CD8-positive, alpha-beta memory T cell (primary cell): Measurements from ENCODE around the gene AMN1. TPM values are rescaled to one million over a fixed set of nuclear protein-coding genes. Genes with fewer than 3 reads are reported as not detected.
"Not testable (repeated sequence)": the region's sequence is repeated elsewhere in the genome, so short reads cannot be mapped to it uniquely, and the experiment has no call there.

Source experiments
- CTCF ChIA-PET: fragments of 350-600 bp; sonication (Branson Sonifier 250); formaldehyde crosslinking; loops from one replicate; lab custom pipeline; 2021; ENCODE audit warnings: antibody characterized with exemption; lab: Charles Lee
- POLR2A ChIA-PET: fragments of 350-600 bp; sonication (Branson Sonifier 250); formaldehyde crosslinking; loops from one replicate; lab custom pipeline; 2021; ENCODE audit warnings: antibody characterized with exemption; lab: Charles Lee
- DNase-seq, 5 donors: peaks; one replicate each; pipeline versions ENCODE4 v3.0.0 to v3.0.0-alpha.2; 2020 to 2022; ENCODE audit warnings: mixed read lengths in 1 of 5
- H3K27ac ChIP-seq: one replicate; pipeline ENCODE4 v1.7.0; 2013; ENCODE audit warnings: low read depth, mild to moderate bottlenecking, low read length, moderate library complexity
- H3K27me3 ChIP-seq: 2 replicates; pipeline ENCODE4 v1.7.0; 2013; ENCODE audit warnings: low read length, mild to moderate bottlenecking; ENCODE audit not compliant: insufficient read depth, poor library complexity, severe bottlenecking
- H3K36me3 ChIP-seq: 2 replicates; pipeline ENCODE4 v1.7.0; 2013; ENCODE audit warnings: mild to moderate bottlenecking, low read length, moderate library complexity; ENCODE audit not compliant: insufficient read depth
- H3K4me1 ChIP-seq: 2 replicates; pipeline ENCODE4 v1.7.0; 2013; ENCODE audit warnings: mild to moderate bottlenecking, low read length, moderate library complexity; ENCODE audit not compliant: insufficient read depth
- H3K4me3 ChIP-seq: 2 replicates; pipeline ENCODE4 v1.7.0; 2013; ENCODE audit warnings: mild to moderate bottlenecking, low read length
- H3K9me3 ChIP-seq: 2 replicates; pipeline ENCODE4 v1.7.0; 2013; ENCODE audit warnings: mild to moderate bottlenecking, low read length
- H3K27ac Mint-ChIP-seq, 8 donors: one replicate each; pipeline ENCODE4 v1.8.0; 2020 to 2021; ENCODE audit warnings: mixed read lengths in 8 of 8, mild to moderate bottlenecking in 6 of 8, inconsistent platforms in 3 of 8, moderate library complexity in 3 of 8
- H3K27me3 Mint-ChIP-seq, 2 donors: one replicate each; pipeline ENCODE4 v1.8.0; 2020 to 2021; ENCODE audit warnings: mixed read lengths in 2 of 2, mild to moderate bottlenecking in 1 of 2, moderate library complexity in 1 of 2
- H3K36me3 Mint-ChIP-seq, 3 donors: one replicate each; pipeline ENCODE4 v1.8.0; 2020 to 2021; ENCODE audit warnings: mixed read lengths in 3 of 3, inconsistent platforms in 1 of 3, mild to moderate bottlenecking in 1 of 3
- H3K4me1 Mint-ChIP-seq, 3 donors: one replicate each; pipeline ENCODE4 v1.8.0; 2020 to 2021; ENCODE audit warnings: mixed read lengths in 3 of 3, inconsistent platforms in 1 of 3, mild to moderate bottlenecking in 1 of 3
- H3K4me3 Mint-ChIP-seq, 7 donors: one replicate each; pipeline ENCODE4 v1.8.0; 2020 to 2021; ENCODE audit warnings: mixed read lengths in 7 of 7, mild to moderate bottlenecking in 6 of 7, moderate library complexity in 4 of 7, inconsistent platforms in 2 of 7
- H3K9me3 Mint-ChIP-seq, 5 donors: one replicate each; pipeline ENCODE4 v1.8.0; 2020 to 2022; ENCODE audit warnings: mixed read lengths in 5 of 5, mild to moderate bottlenecking in 3 of 5, moderate library complexity in 2 of 5, inconsistent platforms in 1 of 5
- polyA plus RNA-seq: library from polyadenylated mRNA; unstranded; fragments of 300-500 nt; fragmentation: Illumina TruSeq; gene quantifications from one replicate; pipeline ENCODE4 v1.2.3, GENCODE V29; 2021
- total RNA-seq, 2 experiments: library from RNA; stranded (reverse); gene quantifications; one replicate each; pipeline ENCODE4 v1.2.3, GENCODE V29; 2021

AMN1 gene
- total and polyA plus RNA-seq, 3 experiments from 2014 or later = 2.6 to 10.9 (median 3.8) TPM

DNA sequence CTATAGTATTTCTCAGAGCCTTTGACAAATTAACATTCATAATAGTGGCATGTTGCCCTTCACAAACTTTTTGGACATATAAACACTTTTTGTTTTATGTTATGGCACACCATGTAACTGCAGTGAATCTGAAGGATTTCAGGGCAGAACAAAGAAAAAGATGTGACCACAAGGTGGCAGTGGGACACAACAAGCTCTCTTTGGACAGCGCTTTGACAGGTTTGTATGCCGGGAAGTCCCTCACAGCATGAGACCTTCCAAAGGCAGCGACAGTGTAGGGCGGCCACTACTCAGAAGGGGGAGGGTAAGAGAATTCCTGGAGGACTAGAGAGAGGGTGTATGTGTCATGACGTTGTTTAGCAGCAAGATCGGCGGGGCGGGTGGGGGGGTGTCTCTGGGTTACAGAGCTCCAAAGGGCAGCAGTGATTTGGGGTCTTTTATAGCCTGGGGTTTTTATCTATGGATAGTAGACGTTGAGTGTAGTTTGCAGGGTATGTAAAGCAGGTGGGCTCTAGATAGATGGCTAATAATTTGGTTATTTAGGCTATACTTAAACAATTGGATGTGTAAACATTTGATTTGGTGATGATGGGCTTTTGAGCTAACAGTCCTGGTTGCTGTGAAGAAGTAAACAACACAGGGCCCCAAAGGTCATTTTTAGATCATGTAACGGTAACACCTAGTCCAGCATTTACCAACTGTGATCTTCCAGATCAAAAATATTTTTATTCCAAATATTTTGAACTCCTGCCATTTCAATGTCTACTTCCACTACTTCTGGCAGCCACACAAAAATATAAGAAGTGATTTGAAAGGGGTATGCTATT is 46.5 kb downstream of the AMN1 start:
- H3K4me1 ChIP-seq = peaks cover 3% of the 10 kb centered on the region
- Mint-ChIP-seq H3K27ac (peak overlapping the region in 6 of 8 donors; percentile 55 to 90 (median 86)), H3K4me3 (peak overlapping the region in 5 of 7 donors; percentile 28 to 86 (median 68)), H3K4me1 (peaks cover 6 to 11% (median 7%) of the 10 kb centered on the region in 3 donors), H3K27me3 (no peaks in the 10 kb centered on the region), H3K9me3 (peaks cover 4 to 28% (median 22%) of the 10 kb centered on the region in 5 donors), H3K36me3 (peaks cover 13 to 42% (median 40%) of the 10 kb centered on the region in 3 donors)
- ChIA-PET POLR2A (interaction anchor here (0.7 to 1.4 kb wide), 4 partner anchors 47 to 288 kb away, joined by 3 to 6 read pairs (median 4); partner anchors contain the start of genes AMN1 and RESF1), CTCF (interaction anchor here (0.6 to 3.0 kb wide), 19 partner anchors 10 to 629 kb away, joined by 3 to 24 read pairs (median 4); partner anchors contain the start of gene RESF1)
- no peaks in the 10 kb centered on the region for H3K36me3 ChIP-seq
- H3K27me3 ChIP-seq = no peaks in the 10 kb centered on the region
- H3K9me3 ChIP-seq = peaks cover 18% of the 10 kb centered on the region
- DNase-seq = peak; percentile 49 to 77 (median 61)
- no peak overlapping the region for H3K4me3 ChIP-seq
- H3K27ac ChIP-seq = no peak overlapping the region

DNA sequence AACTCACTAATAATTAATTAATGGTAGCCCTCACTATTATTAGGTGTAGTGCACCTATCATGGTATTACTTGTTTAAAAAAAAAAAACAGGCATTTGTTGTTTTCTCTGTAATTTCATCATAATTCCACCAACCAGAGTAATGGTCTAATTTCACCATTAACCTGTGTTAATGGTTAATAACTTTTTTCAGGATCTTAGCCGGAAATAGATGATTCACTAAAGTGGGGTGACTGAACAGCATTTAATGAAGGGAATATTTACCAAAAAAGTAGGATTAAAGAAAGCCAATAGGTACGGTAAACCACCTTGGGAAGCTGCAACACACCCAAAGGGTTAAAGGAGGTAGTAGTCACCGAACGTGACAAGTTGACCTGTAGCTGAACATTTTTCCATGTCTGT is 56.3 kb downstream of the AMN1 start:
- no peaks in the 10 kb centered on the region for H3K36me3 ChIP-seq
- Mint-ChIP-seq H3K4me1 (no peaks in the 10 kb centered on the region), H3K4me3 (no peak overlapping the region), H3K9me3 (peaks cover 0 to 17% (median 11%) of the 10 kb centered on the region in 5 donors), H3K27ac (no peak overlapping the region), H3K27me3 (no peaks in the 10 kb centered on the region), H3K36me3 (peaks cover 21 to 36% (median 35%) of the 10 kb centered on the region in 3 donors)
- no peaks in the 10 kb centered on the region for H3K27me3 ChIP-seq
- no peaks in the 10 kb centered on the region for H3K4me1 ChIP-seq
- DNase-seq = no peak
- POLR2A ChIA-PET = no interaction called here
- no peak overlapping the region for H3K27ac ChIP-seq
- CTCF ChIA-PET = no interaction called here
- H3K4me3 ChIP-seq = no peak overlapping the region
- H3K9me3 ChIP-seq = no peaks in the 10 kb centered on the region

DNA sequence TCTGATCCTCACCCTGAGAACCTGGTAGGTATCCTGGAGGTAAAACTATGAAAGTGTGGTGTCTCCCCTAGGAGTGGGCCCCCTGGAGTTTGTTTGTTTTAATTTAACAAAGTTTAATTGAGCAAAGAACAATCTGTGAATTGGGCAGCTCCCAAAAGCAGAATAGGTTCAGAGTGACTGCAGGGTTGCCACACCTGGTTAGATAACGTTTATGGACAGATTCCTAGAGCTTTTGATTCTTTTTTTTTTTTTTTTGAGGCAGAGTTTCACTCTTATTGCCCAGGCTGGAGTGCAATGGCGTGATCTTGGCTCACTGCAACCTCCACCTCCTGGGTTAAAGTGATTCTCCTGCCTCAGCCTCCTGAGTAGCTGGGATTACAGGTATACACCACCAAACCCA is 59.2 kb downstream of the AMN1 start:
- H3K9me3 Mint-ChIP-seq = peaks cover 0 to 20% (median 11%) of the 10 kb centered on the region in 5 donors
- peaks cover 19 to 40% (median 32%) of the 10 kb centered on the region in 3 donors for H3K36me3 Mint-ChIP-seq
- DNase-seq, H3K27ac ChIP-seq, H3K4me1 Mint-ChIP-seq, H3K4me1 ChIP-seq, H3K36me3 ChIP-seq, H3K4me3 ChIP-seq, H3K4me3 Mint-ChIP-seq, H3K27ac Mint-ChIP-seq, H3K27me3 ChIP-seq, H3K27me3 Mint-ChIP-seq, H3K9me3 ChIP-seq: not testable (repeated sequence)
- POLR2A ChIA-PET = interaction anchor here (1.2 kb wide), 1 partner anchor 9 kb away, joined by 3 read pairs; no protein-coding TSS in a partner anchor
- CTCF ChIA-PET = interaction anchor here (0.7 to 2.1 kb wide), 3 partner anchors 16 to 333 kb away, joined by 3 to 4 read pairs (median 3); no protein-coding TSS in a partner anchor

DNA sequence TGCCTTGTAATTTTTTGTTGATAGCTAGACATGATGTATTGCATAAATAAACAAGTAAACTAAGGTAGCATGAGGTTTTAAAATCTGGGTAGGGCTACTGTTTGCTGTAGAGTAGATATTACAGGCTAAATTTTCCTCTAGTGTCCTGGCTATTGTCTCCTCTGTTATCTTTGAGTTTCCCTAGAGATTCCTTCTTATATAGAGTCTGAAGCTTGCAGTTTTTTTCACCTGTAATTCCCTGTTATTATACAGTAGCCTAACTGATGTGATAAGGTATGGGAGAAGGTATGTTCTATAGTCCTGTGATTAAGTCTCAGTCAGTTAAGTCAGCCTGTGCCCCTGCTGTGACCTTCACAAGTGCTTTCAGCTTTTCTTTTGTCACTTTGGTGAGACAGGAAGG is 59.8 kb downstream of the AMN1 start:
- no peaks in the 10 kb centered on the region for H3K4me1 Mint-ChIP-seq
- Histone ChIP-seq H3K4me3 (no peak overlapping the region), H3K4me1 (no peaks in the 10 kb centered on the region), H3K36me3 (no peaks in the 10 kb centered on the region), H3K9me3 (no peaks in the 10 kb centered on the region), H3K27me3 (no peaks in the 10 kb centered on the region), H3K27ac (no peak overlapping the region)
- no peak overlapping the region for H3K27ac Mint-ChIP-seq
- ChIA-PET POLR2A (interaction anchor here (0.9 kb wide), 1 partner anchor 10 kb away, joined by 3 read pairs; the partner anchor contains the start of gene ETFBKMT), CTCF (interaction anchor here (0.7 to 1.5 kb wide), 3 partner anchors 16 to 334 kb away, joined by 3 to 6 read pairs (median 3); no protein-coding TSS in a partner anchor)
- peaks cover 0 to 2% of the 10 kb centered on the region in 2 donors for H3K27me3 Mint-ChIP-seq
- peaks cover 0 to 20% (median 11%) of the 10 kb centered on the region in 5 donors for H3K9me3 Mint-ChIP-seq
- DNase-seq = no peak
- no peak overlapping the region for H3K4me3 Mint-ChIP-seq
- H3K36me3 Mint-ChIP-seq = peaks cover 16 to 37% (median 29%) of the 10 kb centered on the region in 3 donors

DNA sequence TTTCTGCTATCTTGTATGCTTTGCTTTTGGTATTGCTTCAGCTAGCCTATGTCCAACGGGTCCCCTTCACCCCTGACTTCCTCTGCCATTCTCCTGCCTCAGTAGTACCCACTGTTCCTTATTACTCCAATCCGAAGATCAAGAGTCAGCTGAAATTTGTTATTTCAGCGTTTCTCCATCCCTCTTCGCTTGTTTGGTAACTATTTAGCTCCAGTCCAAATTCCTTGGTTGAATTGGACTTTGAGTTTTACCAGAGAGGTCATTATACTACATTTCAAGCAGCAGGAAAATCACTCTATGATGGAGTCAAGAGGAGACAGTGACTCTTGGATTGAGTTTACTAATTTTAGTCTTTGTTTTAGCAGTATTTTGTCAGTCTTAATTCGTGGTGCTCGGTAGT is 64.8 kb downstream of the AMN1 start:
- peak overlapping the region in 1 of 8 donors; percentile 32 for H3K27ac Mint-ChIP-seq
- Histone ChIP-seq H3K36me3 (no peaks in the 10 kb centered on the region), H3K9me3 (no peaks in the 10 kb centered on the region), H3K27me3 (no peaks in the 10 kb centered on the region), H3K27ac (no peak overlapping the region), H3K4me3 (no peak overlapping the region), H3K4me1 (no peaks in the 10 kb centered on the region)
- H3K36me3 Mint-ChIP-seq = peaks cover 0 to 13% (median 10%) of the 10 kb centered on the region in 3 donors
- peaks cover 6 to 15% (median 13%) of the 10 kb centered on the region in 3 donors for H3K4me1 Mint-ChIP-seq
- POLR2A ChIA-PET = no interaction called here
- H3K4me3 Mint-ChIP-seq = peak overlapping the region in 1 of 7 donors; percentile 61
- peaks cover 0 to 12% (median 4%) of the 10 kb centered on the region in 5 donors for H3K9me3 Mint-ChIP-seq
- peaks cover 0 to 2% of the 10 kb centered on the region in 2 donors for H3K27me3 Mint-ChIP-seq
- CTCF ChIA-PET = no interaction called here
- DNase-seq = no peak

DNA sequence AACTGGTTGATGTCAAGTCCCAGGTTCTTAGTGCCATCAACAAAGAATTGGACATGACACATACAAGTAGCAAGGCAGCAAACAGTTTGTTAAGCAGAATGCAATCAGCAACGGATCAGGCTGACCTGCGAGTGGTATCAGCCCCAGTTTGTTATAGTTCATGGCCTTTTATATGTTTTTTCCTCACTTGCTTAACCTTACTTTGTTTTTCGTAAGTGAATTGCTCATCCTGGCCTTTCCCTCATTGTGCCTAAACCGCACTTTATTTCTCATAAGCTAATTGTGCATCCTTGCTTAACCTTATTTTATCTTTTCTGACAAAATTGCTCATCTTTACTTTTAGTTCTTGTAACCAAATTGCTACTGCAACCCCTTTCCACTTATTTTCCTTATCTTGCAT is 65.2 kb downstream of the AMN1 start:
- peaks cover 7 to 17% (median 15%) of the 10 kb centered on the region in 3 donors for H3K4me1 Mint-ChIP-seq
- Histone ChIP-seq H3K36me3 (no peaks in the 10 kb centered on the region), H3K4me1 (peaks cover under 1% of the 10 kb centered on the region), H3K4me3 (no peak overlapping the region), H3K27me3 (no peaks in the 10 kb centered on the region), H3K9me3 (no peaks in the 10 kb centered on the region), H3K27ac (no peak overlapping the region)
- H3K27ac Mint-ChIP-seq = peak overlapping the region in 1 of 8 donors; percentile 32
- peak overlapping the region in 1 of 7 donors; percentile 61 for H3K4me3 Mint-ChIP-seq
- ChIA-PET CTCF (no interaction called here), POLR2A (no interaction called here)
- no peak for DNase-seq
- peaks cover 0 to 8% (median 0%) of the 10 kb centered on the region in 5 donors for H3K9me3 Mint-ChIP-seq
- peaks cover 0 to 9% (median 7%) of the 10 kb centered on the region in 3 donors for H3K36me3 Mint-ChIP-seq
- H3K27me3 Mint-ChIP-seq = peaks cover 0 to 2% of the 10 kb centered on the region in 2 donors

DNA sequence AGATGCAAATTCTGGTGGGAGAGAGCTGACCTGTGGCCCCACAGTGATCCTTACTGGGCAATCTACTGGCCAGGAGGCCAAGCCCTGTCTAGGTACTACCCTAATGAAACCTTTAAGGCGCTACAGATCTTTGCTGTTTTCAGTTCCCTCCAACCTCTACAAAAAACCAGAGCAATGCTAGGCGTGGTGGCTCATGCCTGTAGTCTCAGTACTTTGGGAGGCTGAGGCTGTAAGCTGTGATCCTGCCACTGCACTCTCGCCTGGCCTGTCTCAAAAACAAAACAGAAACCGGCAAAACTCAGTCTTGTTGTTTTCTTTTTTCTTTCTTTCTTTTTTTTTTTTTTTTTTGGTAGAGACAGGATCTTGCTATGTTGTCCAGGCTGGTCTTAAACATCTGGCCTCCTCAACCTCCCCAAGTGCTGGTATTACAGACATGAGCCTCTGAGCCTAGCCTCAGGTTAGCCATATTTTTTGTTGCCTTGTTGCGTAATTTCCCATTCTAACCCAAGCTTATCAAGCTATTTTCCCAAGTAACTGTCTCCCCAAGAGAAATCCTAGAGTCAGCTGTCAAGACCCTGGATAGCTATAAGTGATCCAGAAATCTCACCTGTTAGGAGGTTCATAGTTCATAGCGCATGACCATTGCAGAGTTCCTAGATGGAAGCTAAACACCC is 66.5 kb downstream of the AMN1 start:
- H3K36me3 ChIP-seq = no peaks in the 10 kb centered on the region
- no peaks in the 10 kb centered on the region for H3K27me3 ChIP-seq
- peaks cover 4% of the 10 kb centered on the region for H3K4me1 ChIP-seq
- H3K27ac ChIP-seq = no peak overlapping the region
- H3K4me3 ChIP-seq = no peak overlapping the region
- Mint-ChIP-seq H3K27me3 (peaks cover 0 to 2% of the 10 kb centered on the region in 2 donors), H3K4me1 (peaks cover 11 to 22% (median 21%) of the 10 kb centered on the region in 3 donors), H3K4me3 (peak overlapping the region in 2 of 7 donors; percentile 26 to 68), H3K27ac (no peak overlapping the region), H3K9me3 (peaks cover 0 to 3% (median 0%) of the 10 kb centered on the region in 5 donors), H3K36me3 (peaks cover 0 to 5% (median 4%) of the 10 kb centered on the region in 3 donors)
- POLR2A ChIA-PET = no interaction called here
- no peaks in the 10 kb centered on the region for H3K9me3 ChIP-seq
- DNase-seq = no peak
- CTCF ChIA-PET = interaction anchor here (1.0 kb wide), 1 partner anchor 9 kb away, joined by 6 read pairs; no protein-coding TSS in a partner anchor
